Germinal center (tissue), 1 donor: Measurements from ENCODE around the gene BMP2K.
A peak's percentile ranks its signal among the peaks of the same experiment; 100 is the strongest.

Experiments used
- DNase-seq: peaks from one replicate; pipeline ENCODE4 v3.0.0; 2012; ENCODE audit warnings: mixed read lengths, low spot score

The BMP2K gene

DNA sequence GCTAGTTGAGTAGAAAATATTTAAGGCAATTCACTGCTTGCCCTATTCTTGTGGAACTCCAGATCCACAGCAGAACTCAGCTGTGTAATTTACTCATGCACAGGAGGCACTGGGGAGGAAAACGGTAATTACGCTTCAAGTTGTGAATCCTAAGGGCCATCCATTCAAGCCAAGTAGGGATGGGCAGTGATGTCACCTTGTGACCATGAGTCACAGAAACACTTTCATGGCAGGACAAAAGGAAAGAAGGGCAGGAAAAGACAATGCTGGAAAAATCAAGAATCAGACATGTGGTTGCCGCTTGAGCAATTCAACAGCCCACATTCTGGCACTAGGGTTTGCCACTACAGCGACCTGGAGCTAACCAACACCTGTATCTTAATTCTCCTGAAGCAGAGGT lies 161.7 kb downstream of the BMP2K start:
- no peak for DNase-seq

DNA sequence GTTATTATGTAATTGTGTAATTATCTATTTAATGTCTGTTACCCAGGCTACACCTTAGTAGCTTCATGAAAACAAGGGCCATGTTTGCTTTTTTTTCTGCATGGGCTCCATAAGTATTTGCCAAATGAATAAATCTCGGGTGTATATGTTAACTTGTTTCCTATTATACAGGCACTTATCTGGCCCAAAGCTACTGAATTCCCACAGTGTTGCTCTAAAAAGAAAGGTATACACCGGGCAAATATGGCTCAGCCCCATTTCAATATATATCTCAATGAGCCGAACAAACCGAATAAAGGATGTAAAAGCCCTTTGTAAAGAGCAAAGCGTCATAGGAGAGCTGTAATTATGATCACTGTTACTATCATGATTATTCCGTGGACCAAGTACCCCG lies 162.3 kb downstream of the BMP2K start:
- no peak for DNase-seq

DNA sequence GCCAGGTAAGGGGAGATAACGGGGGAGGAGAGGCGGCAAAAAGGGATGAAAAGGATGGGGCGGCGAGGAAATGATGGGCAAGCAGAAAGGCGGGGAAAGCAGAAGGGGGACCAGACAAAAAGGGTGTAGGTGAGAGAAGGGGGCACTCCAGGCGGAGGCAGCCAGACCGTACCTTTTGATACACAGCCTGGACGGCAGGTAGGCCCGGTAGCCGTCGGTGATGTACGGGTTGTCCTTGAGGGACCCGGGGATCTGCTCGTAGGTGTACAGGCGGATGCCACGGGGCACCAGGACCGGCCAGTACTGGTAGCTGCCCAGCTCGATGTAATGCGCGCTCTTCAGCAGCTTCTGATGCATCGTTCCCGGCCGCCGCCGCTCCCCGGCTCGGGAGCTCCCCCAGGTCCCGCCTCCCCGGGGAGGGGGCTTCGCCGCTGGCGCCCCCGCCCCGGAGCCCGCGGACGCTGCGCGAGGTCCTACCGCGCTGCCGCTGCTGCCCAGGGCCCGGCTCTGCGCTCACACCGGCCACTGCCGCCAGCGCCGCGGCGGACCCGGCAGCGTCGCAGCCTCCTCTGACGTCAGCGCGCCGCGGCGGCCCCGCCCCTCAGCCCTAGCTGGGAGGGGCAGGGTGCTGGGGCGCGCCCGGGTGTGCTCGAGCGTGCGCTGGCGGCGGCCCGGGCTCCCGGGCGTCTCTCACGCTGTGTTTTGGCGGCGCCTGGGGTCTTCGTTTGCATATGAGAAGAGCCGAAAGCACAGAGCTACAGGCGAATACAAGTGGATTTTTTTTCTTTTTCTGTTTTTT lies 162.9 kb downstream of the BMP2K start, which contains the start of gene PAQR3:
PAQR3 (minus strand) TSS at position 571 of the 799 bp plus-strand sequence; CDS start at position 357, 214 bp downstream.
- peak; percentile 94 for DNase-seq

DNA sequence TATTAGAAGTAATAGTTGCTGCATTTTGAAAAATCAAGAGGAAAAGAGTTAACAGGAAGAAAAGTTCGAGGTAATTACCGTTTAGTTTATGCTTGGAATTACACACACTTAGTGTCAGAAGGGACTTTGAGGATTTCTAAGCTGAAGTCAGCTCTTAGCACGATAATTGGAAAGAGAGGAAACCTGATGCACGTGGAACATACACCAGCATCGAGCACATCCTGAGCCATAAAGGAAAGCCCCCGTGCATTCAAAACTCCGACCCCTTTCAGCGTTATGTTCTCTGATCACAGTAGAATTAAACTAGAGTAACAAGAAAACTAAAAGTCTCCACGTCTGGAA lies 163.5 kb downstream of the BMP2K start:
- DNase-seq, result no peak

DNA sequence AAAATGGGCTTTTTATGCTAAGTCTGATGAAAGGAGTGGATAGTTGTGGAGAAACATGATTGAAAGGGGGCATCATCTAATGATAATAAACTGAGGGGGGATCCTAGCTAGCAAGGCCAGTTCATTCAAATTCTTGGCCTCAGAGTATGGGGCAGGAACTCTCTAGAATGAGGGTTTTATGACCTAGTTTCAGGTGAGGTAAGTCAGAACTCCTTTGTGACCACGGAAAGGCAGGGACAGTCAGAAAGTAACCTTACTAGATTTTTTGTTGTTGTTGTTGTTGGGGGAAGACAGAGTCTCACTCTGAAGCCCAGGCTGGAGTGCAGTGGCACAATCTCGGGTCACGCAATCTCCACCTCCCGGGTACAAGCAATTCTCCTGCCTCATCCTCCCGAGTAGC lies 164.6 kb downstream of the BMP2K start:
- DNase-seq, result no peak

DNA sequence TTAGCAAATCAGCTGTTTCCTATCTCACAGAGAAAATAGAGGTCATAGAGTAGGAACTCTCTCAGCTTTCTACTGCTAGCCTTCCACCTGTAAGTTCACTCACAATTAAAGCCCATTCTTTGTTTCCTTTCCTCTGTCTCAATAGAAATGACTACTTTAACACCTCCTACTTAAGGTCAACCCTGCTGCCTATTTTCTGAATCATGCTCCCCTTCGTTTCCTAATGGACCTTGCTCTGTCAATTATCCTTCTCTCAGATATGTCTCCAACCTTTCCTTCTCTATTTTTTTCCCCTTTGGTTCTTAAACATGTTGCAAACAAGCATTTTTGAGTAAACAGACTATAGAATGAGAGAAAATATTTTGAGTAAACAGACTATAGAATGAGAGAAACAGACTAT lies 168.2 kb downstream of the BMP2K start:
- DNase-seq, result no peak

DNA sequence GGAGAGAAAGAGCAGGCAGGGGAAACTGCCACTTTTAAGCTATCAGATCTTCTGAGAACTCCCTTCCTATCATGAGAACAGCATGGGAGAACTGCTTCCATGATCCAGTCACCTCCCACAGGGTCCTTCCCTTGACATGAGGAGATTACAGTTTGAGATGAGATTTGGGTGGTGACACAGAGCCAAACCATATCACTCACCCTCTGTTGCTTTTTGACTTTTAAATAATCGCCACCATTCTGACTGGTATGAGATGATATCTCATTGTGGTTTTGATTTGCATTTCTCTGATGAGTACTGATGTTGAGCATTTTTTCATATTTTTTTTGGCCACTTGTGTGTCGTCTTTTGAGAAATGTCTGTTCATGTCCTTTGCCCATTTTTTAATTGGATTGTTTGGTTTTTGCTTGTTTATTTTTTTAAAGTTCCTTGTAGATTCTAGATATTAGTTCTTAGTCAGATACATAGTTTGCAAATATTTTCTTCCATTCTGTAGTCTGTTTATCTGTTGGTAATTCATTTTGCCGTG lies 169.6 kb downstream of the BMP2K start:
- DNase-seq, result no peak

DNA sequence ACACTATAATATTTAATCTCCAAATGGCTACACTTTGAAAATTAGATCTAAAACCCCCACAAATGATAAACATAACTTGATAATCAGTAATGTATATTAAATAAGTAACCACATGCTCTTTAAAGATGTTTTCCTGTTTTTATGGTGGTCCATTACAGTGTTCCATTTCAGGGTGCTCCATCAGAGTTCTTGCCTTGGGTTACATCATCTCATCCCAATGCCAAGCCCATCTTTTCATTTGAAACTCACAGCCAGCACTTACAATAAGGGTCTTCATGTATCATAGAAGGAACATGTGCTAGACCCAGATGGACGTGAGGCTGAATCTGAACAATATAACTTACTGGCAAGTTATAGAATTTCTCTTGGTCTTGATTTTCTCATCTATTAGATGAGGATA lies 173.6 kb downstream of the BMP2K start:
- DNase-seq, result no peak

DNA sequence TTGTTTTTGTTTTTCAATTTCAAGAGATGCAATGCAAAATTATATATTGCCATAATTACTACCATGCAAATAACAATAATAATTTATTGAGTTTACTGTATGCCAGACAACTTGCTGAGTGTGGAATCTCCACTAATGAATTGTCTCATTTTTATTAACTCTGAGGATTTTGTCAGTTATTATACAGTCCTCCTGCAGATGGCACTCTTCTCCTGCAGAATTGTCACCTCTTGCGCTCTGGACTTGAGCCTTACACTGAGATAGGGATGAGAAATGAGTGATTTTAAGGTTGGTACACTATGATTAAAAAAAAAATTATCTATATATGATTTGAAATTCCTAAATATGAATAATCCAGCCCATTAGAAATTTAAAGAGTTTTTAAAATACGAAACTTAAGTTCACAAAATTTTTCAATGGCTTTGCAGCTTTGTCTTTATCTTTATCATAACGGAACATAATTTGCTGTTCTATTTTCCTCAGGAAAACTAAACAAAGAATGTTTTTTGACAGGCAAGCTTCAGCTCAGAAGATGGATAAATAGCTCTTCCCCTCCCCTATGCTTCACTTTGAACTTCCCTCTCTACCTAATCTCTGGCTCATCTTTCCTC lies 175.8 kb downstream of the BMP2K start:
- peak; percentile 27 for DNase-seq

DNA sequence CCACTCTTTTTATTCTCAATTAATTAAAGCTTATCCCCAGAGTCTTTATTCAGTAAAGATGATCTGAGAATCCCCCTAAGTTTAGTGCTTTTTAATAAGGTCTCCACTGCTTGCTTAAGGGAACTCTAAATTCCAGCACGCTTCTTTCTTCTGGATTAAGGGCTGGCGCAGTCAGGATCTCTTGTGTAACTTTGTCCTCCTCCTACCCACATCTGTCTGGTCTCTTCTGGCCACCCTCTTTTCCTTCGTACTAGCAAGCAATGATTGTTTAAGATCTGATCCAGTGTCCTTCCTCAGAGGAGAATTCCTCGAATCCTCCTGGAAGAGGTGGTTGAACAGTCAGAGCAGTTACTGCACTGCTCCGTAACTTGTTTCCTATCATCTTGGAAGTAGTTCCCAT lies 177.1 kb downstream of the BMP2K start:
- no peak for DNase-seq

DNA sequence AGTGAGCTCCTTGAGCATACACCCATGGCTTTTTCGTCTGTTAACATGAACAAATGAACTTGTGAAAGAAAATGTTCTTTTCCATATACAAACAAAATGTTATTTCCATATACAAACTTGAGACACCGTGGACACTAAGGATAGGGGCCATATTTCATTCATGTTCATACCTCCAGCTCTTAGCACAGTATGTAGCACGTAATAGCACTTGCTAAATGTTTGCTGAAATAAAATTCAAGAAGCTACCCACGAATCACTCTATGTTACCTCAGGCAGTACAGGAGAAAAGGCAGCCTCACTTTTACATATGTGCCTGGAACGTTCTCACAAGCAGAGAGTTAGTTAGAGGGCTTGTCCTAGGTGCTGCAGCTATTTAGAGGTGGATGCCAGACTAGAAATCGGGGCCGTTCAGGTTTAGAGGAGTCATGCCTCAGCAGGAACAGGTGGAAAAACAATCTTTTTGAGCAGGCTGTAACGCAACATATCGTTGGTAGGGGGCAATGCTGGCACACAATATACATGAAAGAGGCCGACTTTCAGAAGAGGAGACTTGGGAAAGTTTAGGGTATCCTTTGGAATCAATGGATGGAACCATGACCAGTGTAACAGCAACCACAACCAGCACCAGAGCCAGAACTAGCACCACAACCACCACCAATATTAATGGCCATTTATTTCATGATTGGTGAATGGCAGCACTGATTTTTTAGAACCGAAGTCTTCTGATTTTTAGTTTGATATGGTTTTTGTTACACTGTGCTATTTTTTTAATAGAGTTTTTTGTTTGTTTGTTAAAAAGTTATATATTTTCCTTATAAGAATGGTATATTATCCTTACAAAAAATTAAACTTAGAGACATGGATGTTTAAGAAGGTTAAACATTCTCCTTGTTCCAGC lies 177.9 kb downstream of the BMP2K start:
- DNase-seq, result no peak

DNA sequence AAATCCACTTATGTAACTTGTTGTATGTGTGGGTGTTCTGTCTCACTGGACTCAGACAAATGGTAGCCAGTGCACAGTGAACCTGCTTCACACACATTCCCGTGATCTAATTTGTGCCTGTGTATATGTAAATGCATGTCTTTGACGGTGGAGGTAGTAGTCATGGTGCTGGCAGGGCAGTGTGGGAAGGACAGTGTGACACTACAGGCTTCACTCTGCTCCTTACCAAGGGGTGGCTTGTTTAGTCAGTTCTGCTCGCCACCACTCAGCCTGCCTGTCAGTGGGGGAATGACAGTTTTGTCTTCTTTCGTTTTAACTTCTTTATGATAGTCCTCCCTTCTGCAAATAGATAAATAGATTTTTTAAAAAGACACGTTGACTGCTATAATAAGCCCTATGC lies 180.8 kb downstream of the BMP2K start:
- no peak for DNase-seq

DNA sequence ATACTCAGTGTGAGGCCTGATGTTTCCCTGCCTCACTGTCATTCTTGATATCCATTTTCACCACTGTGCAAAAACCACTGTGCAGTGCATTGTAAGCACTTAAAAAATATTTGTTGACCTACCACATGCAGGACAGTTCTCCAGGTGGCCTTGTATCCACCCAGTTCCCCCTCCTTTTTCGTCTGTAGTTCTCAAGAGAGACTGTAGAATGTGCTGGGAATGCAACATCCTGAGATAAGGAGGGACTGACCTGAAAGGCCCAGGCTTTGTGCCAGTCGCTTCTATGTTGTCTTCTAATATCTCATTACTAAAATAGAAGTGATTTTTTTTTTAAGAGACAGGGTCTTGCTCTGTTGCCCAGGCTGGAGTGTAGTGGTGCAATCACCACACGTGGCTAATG lies 184.8 kb downstream of the BMP2K start:
- no peak for DNase-seq
